K562 (cell line): ENCODE results near the gene FAM124B. TPM values are rescaled to one million over a fixed set of nuclear protein-coding genes. Genes with fewer than 3 reads are reported as not detected.

Source experiments
- JUNB ChIP-seq: fragments of 450-650 bp; formaldehyde crosslinking; conservative IDR thresholded peaks from 2 replicates; pipeline ENCODE4 v1.4.0; 2020; ENCODE audit warnings: mild to moderate bottlenecking
- PBX2 ChIP-seq, 2 experiments: IDR thresholded peaks in 1 of 2; conservative IDR thresholded peaks in 1 of 2; 2 replicates each; pipeline ENCODE4 v1.6.1; 2016; ENCODE audit warnings: low read depth in 2 of 2, mild to moderate bottlenecking in 1 of 2, missing compliant biosample characterization in 1 of 2, missing genetic modification characterization in 1 of 2, moderate library complexity in 1 of 2
- polyA plus RNA-seq, 8 experiments: library from polyadenylated mRNA; depleted of rRNA in 4 of 8; stranded (reverse) in 5 of 8; unstranded in 3 of 8; fragments of >200 nt; fragmentation: Nextera tagmentation in 2 of 8; fragmentation: Illumina TruSeq in 1 of 8; extraction: Ambion mirVana in 2 of 8; extraction: Trizol in 1 of 8; gene quantifications; 2 replicates each; pipeline versions ENCODE4 v1.2.1 to v1.2.3, GENCODE V29; 2011 to 2014; ENCODE audit warnings: inconsistent platforms in 1 of 8, missing spikeins in 1 of 8
- total RNA-seq, 7 experiments: library from RNA; depleted of rRNA in 6 of 7; stranded (reverse); fragments of >200 nt in 6 of 7; fragmentation: Illumina TruSeq in 2 of 7; extraction: Trizol in 2 of 7; gene quantifications; 2 replicates each; pipeline versions ENCODE4 v1.2.1 to v1.2.3, GENCODE V29; 2011 to 2021; ENCODE audit warnings: low replicate concordance in 1 of 7
- TF ChIP-seq, protein P1 (sequence below): fragments of 250-450 bp; sonication (Bioruptor Pico); IDR thresholded peaks from 2 replicates; pipeline ENCODE4 v1.5.0; 2021; ENCODE audit warnings: mild to moderate bottlenecking, moderate library complexity
- TF ChIP-seq, protein P2 (sequence below): fragments of 450-650 bp; IDR thresholded peaks from 2 replicates; pipeline ENCODE4 v1.7.1; 2018; ENCODE audit warnings: mild to moderate bottlenecking, low read depth; ENCODE audit not compliant: partially characterized antibody

FAM124B gene
- total and polyA plus RNA-seq, 9 of the 15 experiments (the other 6 are each of a cell fraction or from before 2014, with no cell fraction given): 6.2 to 21.4 (median 9.3) TPM

DNA sequence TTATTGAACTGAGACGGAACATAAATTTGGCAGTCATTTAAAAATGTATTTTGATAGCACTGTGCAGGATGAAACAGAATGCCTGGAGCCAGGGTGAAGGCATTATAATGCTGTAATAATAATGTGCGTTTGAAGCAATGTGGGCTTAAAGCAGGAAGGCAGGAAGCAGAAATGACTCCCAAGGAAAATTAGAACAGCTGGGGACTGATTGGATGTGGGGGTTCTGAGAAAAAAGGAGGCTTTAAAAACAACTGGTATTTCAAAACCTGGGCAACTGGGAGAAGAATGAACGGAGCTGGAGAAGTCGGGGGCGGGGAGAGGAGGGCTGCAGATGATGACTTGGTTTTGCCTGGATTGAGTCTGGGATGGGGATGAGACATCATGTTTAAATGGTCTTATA, 12.6 kb downstream of the FAM124B start (continued):
- TF ChIP-seq, protein P1, sequence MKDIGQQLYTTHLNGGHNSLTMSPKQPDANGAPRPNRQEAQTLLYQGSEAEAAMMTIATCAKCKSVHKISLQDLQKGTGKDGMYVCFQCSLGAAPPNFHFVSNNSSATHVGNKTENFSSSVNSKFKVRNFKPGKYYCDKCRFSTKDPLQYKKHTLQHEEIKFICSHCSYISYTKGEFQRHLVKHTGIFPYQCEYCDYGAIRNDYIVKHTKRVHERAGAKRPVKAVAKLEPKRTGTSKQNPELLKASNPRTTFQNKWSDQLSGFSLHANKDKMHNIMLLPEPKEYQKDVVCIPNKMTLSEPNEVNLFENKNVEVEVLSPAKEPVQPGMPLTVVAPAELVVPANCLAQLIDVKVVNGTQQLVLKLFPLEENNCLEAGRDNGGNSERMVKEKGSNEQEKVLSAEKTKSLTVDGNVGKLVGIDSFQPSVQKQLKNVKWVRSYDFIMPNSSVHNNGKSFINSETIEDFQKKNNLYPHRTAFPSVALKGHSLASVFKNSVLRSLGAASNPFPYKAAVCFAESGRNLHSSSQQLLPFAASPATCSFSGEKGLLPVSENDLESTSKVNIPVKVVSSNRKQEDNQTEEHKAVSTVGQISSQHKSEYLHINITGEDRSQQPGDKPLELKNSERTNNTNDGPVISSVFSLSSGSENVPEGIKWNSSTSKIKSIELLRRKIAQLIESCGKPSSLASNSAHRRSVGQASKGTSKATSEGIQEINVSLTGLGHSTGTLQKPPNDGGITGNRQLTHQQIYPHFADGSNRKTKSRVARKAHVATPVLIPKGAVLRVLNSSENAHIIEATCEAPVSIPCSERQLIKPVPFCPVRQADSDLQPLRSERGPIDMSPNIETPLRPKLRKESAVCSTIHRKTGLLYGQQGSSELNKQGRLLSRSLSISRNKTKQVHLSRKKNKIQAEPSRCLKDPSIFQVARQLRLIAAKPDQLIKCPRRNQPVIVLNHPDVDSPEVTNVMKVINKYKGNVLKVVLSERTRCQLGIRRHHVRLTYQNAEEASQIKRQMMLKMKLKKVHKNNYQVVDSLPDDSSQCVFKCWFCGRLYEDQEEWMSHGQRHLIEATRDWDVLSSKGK (CRISPR knock-in tag): no peak
- TF ChIP-seq PBX2 (CRISPR knock-in tag; IDR thresholded peaks at IDR 0.05; ENCODE audit: low read depth) (no peak), PBX2 (tag; conservative IDR thresholded peaks at IDR 0.05; ENCODE audit: low read depth) (no peak), JUNB (CRISPR knock-in tag) (no peak)
- TF ChIP-seq, protein P2, sequence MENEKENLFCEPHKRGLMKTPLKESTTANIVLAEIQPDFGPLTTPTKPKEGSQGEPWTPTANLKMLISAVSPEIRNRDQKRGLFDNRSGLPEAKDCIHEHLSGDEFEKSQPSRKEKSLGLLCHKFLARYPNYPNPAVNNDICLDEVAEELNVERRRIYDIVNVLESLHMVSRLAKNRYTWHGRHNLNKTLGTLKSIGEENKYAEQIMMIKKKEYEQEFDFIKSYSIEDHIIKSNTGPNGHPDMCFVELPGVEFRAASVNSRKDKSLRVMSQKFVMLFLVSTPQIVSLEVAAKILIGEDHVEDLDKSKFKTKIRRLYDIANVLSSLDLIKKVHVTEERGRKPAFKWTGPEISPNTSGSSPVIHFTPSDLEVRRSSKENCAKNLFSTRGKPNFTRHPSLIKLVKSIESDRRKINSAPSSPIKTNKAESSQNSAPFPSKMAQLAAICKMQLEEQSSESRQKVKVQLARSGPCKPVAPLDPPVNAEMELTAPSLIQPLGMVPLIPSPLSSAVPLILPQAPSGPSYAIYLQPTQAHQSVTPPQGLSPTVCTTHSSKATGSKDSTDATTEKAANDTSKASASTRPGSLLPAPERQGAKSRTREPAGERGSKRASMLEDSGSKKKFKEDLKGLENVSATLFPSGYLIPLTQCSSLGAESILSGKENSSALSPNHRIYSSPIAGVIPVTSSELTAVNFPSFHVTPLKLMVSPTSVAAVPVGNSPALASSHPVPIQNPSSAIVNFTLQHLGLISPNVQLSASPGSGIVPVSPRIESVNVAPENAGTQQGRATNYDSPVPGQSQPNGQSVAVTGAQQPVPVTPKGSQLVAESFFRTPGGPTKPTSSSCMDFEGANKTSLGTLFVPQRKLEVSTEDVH: no peak
